COLO829 (cell line): Measurements from ENCODE around the gene KCNIP1.
"Not testable (repeated sequence)": the region's sequence is repeated elsewhere in the genome, so short reads cannot be mapped to it uniquely, and the experiment has no call there.

Source experiments
- DNase-seq: peaks from one replicate; pipeline ENCODE4 v3.0.0; 2012; ENCODE audit warnings: low spot score

The KCNIP1 gene

DNA sequence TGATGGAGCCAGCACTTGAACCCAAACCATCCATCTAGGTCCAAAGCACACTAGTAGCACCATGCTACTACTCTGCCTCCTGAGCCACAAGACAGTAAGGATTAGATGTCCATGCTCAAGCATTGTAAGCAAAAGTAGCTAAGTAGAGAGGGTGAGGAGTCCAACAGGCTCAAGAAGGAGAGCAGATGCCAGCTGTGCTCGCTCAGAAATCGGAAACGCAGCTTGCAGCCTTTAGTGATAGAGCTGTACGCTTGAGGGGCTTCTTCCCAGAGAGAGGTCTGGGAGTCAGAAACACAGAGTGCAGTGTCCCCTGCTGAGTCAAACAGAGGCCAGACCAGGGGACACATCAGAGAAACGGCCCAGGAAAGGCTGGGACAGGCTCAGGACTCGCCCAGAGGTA lies 247.0 kb downstream of the KCNIP1 start:
- DNase-seq, result no peak

DNA sequence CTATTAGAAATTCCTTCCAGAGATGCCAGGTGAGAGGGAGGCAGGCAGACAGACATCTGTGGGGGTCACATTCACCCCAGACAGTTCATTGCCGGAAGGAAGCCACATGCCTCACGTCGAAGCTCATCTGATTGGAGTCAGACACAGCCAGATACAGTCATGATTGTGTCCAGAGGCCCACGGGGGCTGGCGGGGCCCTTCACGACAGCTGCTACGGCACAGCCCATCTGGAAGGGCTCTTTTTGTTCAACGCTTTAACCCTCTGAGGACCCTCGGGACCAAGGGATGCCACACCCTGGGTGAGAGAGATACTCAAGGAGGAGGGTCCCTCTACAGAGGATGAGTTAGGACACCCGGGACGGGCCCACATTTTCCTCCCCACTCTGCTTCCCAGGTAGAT lies 247.8 kb downstream of the KCNIP1 start:
- DNase-seq, result no peak

DNA sequence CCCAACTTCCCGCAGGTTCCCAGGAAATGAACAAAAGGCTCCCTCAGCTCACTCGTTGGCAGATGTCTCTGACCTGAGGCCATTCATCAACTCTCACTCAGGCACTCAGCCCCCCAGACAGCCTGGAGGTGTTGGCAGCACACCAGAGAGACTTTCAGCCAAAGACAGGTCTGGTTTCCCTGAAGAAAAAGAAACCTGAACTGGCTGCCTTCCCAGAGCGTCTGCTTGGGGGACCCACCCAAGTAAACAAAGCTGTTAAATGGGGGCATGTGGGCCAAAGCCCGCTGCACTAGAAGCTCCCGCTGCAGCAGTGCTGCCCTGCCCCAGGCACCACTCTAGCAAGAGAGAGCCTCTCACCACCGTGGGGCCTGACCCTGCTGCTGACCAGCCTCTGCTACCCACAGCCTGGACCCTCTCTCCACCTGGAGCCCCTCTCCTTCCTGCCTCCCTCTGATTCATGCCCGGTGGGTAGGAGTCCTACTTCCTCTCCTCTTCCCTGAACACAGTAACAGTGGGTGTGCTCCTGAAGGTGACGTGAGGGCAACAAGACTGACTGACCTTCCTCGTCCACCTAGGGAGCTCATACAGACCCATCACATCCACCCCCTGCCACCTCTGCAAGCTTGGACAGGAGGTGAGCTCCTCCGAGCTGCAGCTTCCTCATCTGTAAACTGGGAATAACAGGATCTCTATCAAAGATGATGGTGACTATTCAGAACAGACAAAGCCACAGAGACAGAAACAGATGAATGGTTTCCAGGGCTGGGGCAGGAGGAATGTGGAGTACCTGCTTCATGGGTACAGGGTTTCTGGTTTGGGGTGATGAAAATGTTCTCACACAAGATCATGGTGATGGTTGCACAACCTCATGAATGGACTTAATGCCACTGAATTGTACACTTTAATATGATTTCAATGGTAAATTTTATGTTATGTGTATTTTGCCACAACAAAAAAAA lies 248.7 kb downstream of the KCNIP1 start:
- no peak for DNase-seq

DNA sequence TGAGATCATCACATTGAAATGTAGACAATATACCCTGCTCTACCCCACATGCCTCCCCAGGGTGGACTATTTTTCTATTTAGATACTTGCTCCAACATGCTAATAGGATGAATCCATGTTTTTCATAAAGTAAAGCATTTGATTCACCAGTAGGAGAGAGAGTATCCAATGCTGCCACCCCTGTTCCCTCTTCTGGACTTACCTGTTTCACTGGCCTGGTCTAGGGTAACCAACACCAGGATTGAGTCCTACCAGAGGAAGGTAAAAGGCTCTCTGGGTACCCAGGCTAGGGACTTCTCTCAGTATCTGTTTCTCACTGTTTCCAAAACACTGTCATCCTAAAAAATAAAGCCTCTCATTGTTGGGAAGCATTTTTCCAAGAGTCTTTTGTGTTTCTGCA lies 249.5 kb downstream of the KCNIP1 start:
- DNase-seq, result no peak

DNA sequence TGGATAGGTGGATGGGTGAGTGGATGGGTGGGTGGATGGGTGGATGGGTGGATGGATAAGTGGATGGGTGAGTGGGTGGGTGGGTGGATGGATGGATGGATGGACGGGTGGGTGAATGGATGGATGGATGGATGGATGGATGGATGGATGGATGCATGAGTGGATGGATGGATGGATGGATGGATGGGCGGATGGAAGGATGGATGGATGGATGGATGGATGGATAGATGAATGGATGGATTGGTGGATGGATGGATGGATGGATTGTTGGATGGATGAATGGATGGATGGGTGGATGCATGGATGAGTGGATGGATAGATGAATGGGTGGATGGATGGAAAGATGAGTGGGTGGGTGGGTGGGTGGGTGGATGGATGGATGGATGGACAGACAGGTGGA lies 250.7 kb downstream of the KCNIP1 start:
- not testable (repeated sequence) for DNase-seq

DNA sequence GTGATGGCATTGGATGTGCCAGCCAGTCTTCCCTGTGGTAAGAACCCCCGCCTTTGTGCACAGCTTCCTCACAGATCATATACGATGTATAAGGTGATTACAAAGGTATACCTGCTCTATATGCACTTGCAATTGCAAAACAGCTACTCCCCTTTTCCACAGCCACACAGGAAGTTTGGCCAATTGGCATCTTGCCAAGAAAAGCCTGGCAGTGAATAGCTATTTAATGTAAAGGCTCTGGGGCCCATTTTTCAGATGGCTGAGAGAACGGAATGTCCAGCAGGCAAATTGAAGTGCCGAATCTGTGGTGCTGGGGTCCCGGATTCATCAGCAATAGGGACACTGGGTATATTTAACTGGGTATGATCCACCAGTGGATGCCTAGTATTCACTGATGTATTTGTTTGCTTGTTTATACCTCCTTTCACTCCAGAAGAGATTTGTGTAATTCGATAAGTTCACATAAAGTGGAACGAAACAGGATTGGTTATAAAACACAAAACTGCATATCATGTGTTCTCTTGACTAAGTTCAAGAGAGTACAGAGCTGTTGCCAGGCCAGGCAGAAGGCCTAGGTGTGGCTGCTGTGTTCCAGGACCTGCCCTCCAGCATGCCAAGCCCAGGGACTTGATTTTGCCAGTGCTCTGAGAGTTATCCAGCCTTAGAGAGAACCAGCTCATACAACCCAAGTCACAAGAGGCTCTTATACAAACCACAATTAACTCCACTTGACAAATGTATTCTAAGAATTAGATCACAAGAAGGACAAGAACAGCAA lies 252.0 kb downstream of the KCNIP1 start:
- no peak for DNase-seq

DNA sequence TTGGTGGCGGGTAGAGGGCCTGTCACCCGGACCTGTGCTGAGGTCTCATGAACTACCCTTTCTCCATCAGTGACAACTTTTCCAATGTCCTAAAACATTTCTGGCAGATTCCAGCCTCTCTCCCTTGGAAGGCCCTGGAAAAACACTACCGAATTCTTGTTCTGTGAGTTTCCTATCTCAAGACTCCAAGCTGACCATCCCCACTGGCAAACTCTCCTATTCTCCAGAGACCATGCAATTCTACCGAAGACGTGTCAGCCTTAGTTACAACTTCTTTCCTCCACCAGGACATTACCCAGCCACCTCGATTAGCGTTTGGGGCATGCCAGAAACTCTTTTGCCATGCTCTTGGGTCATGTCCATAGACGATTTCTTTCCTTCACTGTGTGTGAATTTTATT lies 252.9 kb downstream of the KCNIP1 start:
- DNase-seq, result no peak

DNA sequence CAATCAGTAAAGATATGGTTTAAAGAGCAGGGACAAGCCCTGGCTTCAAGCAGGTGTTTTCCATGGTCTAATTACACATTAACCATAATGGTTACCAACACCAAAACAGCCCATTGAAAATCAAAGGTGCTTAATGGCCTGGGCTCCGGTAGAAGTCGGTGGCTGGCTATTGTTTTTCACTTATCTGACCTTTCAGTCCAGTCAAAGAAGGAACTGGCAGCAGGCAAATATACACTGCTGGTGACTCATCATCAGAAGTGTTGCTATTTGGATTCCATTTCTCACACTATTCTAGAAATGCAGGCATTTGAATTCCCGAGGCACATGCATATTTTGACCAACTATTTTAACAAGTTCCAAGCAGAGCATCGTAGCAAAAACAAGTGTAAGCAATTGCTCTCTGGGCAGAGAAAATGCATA lies 253.4 kb downstream of the KCNIP1 start:
- DNase-seq, result peak; percentile 20

DNA sequence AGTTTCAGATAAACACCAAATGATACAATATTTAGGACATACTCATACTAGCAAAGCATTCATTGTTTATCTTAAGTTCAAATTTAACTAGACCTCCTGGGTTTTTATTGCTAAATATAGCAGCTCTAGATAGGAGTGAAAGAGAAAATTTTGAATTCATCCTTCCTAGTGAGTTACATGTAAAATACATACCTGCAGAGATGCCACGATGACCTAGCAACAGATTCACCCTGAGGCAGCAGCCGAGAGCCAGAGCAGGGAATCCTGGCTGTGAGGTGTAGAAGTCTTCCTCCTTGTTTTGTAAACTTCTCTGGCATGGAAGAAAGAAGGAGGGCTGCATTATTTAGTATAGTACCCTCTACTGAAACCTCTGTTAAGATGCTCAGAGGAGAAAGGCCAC lies 253.8 kb downstream of the KCNIP1 start:
- DNase-seq, result no peak

DNA sequence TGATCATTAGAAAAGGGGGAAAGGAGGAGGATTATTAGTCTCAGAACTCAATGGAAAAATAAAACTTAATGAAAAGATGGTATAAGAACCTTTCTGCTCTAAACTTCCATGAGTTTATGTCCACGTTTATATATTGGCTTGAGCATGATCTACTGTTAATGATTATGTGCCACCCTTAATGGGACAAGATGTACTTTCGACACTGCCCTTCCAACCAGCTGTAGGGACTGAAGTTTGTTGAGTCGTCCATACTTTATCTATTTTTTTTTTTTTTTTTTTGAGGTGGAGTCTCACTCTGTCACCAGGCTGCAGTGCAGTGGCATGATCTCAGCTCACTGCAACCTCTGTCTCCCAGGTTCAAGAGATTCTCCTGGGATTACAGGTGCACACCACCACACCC lies 254.7 kb downstream of the KCNIP1 start:
- no peak for DNase-seq

DNA sequence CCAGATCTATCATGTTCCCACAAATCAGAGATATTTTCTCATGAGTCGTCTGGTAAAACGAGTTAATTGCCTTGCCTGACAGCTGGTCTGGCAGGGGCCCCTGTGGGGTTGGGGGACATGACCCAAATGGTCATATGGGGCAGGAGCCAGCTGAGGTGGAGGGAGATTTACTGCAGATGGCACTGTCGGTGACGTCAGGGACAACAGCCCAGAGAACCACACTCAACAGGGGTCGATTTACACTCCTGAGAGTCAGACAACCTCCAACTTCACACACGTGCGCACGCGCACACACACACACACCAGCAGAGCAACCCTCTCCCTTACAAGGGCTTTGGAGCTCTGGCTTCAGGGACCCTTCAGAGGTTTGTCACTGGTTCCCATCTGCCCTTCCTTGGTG lies 256.3 kb downstream of the KCNIP1 start:
- DNase-seq, result no peak

DNA sequence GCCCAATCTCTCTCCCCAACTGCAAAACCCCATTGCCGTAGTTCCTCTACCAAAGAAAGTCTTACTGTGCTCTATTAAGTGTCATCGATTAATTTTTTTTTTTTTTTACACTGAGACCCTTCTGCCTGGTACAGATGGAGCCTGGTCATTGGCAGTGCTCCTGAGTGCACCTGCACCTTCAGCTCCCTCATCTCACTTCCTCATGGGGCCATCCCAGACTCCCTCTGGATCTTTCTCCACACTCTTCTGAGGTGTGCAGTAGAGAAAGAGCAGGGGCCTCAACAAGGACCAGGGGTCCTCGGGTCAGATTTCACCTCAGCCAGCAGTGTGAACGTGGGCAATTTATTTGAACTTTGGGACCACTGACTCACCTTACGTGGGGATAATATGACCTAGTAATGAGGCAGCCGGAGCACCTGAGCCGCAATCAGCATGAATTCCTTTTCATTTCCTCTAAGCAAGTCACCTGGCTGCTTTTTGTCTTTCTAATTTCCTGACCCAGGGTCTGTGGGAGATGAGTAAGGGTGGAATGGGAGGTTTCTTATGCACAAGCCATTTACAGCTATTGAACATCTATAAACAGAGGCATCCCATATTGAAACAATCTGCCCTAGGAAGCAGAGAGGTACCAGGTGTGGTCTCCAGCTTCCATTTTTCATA lies 257.4 kb downstream of the KCNIP1 start:
- DNase-seq, result no peak

DNA sequence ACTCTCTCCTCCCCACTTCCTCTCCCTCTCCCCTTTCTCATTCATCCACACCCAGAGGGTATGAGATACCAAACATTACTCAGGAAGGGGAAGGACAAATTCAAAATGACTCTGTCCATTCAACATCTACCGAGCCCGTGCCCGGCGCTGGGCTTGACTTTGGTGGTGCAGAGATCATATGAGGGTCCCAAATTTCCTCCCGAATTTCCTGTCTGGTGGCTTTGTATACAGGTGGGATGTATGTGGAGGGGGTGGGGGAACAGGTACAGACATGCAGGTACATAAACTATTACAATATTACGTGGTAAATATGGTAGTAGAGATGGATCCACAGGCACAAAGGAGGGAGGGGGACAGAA lies 257.9 kb downstream of the KCNIP1 start:
- DNase-seq, result no peak

DNA sequence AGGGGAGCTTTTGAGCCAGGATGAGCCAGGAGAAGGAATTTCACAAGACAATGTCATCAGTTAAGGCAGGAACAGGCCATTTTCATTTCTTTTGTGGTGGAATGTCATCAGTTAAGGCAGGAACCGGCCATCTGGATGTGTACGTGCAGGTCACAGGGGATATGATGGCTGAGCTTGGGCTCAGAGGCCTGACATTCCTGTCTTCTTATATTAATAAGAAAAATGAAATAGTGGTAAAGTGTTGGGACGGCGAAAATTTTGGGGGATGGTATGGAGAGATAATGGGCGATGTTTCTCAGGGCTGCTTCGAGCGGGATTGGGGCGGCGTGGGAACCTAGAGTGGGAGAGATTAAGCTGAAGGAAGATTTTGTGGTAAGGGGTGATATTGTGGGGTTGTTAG lies 258.5 kb downstream of the KCNIP1 start:
- DNase-seq, result not testable (repeated sequence)

DNA sequence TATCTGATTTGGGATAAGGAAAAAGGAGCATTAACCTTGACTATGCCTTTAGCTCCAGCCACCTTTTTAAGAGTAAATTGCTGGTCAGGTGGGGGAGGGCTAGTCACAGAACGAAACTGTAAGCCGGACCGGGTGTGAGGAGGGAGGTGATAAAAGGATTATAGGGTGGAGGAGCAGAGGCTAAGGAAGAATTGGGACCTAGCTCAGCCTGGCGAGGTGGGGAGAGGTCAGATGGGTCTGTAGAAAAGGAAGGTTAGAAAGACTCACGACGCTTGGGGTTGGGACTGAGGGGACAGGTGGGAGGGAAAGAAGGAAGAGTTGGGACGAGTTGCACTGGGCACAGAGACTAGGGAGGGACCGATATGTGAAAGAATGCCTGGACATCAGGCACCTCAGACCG lies 262.0 kb downstream of the KCNIP1 start:
- DNase-seq, result not testable (repeated sequence)

DNA sequence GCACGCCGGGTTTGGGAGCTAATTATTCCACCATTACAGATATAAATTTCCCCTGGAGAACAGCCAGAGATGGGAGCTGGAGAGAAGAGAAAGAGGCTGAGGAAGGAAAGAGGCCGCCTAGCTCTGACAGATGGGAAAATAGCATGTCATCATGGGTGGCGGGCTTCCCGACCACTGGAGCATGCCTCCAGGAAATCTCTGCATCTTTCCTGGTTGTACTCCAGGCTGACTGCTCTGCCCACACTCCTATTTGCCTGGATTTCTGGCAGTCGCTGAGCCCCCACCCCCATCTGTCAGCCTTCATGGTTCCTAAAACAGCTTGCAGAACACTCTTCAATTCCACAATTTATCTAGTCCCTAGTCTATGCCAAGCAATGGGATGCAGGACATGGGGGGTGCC lies 265.4 kb downstream of the KCNIP1 start:
- DNase-seq, result no peak

DNA sequence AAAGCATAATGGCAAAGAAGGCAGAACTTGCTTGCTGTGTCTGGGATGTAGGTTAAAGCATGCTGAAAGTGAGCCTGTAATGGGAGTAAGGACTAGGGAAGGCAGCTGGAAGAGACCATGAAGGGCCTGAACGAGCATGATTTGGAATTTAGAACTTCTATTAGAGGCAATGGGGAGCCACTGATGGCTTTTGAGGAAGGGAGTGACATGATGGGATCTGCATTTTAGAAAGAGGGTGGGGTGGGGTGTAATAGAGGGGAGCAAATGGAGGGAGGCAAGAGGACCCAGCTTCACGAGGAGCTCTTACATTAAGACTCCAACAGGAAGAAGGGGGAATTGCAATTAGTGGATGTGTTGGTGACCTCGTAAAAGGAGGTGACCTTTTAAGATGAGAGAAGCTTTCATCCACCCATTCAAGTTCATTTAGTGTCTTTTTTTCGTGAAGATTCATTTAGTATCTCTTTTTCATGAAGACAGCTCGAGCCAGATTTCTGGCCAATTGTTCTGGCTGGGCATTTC lies 266.1 kb downstream of the KCNIP1 start:
- no peak for DNase-seq

DNA sequence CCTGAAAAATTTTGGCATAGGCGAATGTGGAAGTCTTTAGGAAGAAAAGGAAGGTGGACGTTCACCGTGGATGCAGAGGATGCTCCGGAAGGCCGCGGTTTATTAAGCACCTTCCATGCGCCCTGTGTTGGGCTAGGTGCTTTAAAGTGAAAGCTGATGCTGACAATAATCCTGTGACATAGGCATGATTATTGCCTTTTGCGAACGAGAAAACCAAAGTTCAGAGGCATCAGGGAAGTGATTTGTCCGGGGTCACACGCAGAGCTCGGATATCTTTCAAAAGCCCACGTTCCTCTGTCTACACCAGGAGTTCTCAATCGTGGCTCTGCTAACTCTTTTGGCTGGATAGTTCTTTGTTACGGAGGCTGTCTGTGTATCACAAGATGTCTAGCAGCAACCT lies 267.7 kb downstream of the KCNIP1 start:
- DNase-seq, result no peak

DNA sequence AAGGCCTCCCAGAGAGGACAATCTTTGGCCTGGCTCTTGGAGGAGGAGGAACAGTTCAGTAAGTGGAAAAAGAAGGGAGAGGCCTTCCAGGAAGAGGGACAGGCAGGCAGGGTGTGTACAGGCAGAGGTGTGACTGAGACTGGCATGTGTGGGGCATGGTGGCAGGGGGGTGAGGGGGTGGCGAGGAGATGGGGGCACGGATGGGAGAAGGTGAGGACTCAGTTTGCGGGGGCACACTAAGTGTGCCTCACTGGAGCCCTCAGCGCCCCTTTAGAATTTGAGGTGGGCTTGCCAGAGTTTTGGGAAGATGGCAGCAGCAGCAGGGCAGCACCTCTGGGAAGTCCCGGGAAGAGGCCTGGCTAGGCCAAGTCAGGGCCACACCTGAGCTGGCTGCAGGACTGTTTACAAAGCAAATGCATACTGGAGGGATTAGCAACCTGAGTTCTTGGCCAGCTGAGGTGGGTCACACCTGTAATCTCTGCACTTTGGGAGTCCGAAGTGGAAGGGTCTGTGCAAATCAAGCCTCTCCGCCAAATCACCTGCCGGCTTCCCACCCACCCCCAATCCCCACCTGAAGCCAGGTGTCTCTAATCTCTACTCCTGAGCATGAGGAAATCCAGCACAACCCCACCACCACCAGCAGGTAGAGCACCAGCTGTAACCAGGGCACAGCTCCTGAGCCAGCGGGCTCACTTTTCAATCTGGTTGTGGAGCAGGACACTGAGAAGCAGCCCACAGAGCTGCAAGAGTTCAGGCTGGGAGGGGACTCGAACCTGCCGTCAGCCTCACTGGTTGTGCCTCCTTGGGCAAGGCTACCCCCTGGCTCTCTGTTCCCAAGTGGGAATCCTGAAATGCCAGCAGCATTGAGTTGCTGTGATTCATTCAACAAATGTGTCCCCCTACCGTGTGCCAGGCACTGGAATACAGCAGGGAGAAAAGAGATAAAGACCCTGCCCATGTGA lies 269.5 kb downstream of the KCNIP1 start:
- DNase-seq, result no peak

DNA sequence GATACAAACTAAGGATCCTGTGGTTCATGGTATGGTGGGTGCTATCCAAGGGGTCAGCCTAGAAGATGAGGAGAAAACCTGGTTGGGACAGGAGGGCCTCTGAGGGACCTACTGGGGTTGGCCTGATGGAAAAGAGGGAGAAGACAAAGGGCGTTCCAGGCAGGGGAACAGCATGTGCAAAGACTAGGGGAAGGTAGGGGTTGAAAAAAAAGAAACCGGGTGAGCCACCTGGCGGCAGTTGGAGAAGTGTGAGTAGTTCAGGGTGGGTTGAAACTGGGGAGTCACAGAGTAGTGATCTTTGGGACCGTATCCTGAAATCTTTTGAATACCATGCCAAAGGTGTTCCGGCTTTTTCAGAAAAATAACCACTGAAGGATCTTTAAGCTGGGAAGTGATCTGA lies 271.0 kb downstream of the KCNIP1 start:
- DNase-seq, result no peak

DNA sequence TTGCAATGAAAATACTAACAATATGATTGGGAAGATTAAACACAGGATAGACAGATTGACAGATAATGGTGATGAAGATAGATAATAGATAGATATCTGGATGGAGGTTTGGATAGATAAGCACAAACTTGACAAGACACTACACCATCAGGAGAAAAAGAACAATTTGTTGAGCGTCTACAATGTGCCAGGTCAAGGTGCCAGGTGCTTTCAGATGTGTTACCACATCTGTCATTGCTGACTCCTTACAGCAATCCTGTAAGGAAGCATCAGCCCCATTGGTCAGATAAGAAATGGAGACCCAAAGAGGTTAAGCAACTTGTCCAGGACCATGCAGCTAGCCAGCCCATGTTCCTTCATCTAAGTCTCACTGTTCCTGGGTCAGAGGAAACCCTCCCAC lies 278.1 kb downstream of the KCNIP1 start:
- DNase-seq, result no peak
